Measurements from ENCODE around the gene CAPN10. TPM values are rescaled to one million over a fixed set of nuclear protein-coding genes. Genes with fewer than 3 reads are reported as not detected.
A peak's percentile ranks its signal among the peaks of the same experiment; 100 is the strongest.

The CAPN10 gene
- total and polyA plus RNA-seq, 3 experiments from 2014 or later, result 19.5 to 40.5 (median 36.1) TPM

- CTCF ChIA-PET, result interaction anchor here (1.4 kb wide), 1 partner anchor 62 kb away, joined by 3 read pairs; no protein-coding TSS in a partner anchor
- POLR2A ChIA-PET, result interaction anchor here (0.6 kb wide), 1 partner anchor 506 kb away, joined by 3 read pairs; no protein-coding TSS in a partner anchor
- peaks cover 58% of the 10 kb centered on the region for H3K4me1 ChIP-seq (ENCODE audit: insufficient read depth, low read length)
- no peak overlapping the region for H3K4me3 ChIP-seq (ENCODE audit: low read length)
- H3K4me3 Mint-ChIP-seq, result no peak overlapping the region
- H3K27ac Mint-ChIP-seq, result peak overlapping the region in 4 of 8 donors; percentile 36 to 88 (median 77)
- H3K36me3 ChIP-seq (ENCODE audit: insufficient read depth, low read length), result no peaks in the 10 kb centered on the region
- peaks cover 0 to 4% (median 0%) of the 10 kb centered on the region in 3 donors for H3K36me3 Mint-ChIP-seq
- no peaks in the 10 kb centered on the region for H3K9me3 ChIP-seq (ENCODE audit: low read length)
- H3K27ac ChIP-seq (ENCODE audit: low read depth, low read length), result no peak overlapping the region
- H3K27me3 Mint-ChIP-seq, result no peaks in the 10 kb centered on the region
- peaks cover 0 to 5% (median under 1%) of the 10 kb centered on the region in 5 donors for H3K9me3 Mint-ChIP-seq
- H3K27me3 ChIP-seq (ENCODE audit: insufficient read depth, low read length, poor library complexity, severe bottlenecking), result no peaks in the 10 kb centered on the region
- DNase-seq, result peak in 1 of 5 donors; percentile 36
- H3K4me1 Mint-ChIP-seq, result peaks cover 14 to 40% (median 26%) of the 10 kb centered on the region in 3 donors
Measured at GRCh38 chr2:240627736-240628506, 41.4 kb downstream of the CAPN10 start.

GRCh38 chr2:240628507-240628807, 41.9 kb downstream of the CAPN10 start:
- H3K27me3 ChIP-seq (ENCODE audit: insufficient read depth, low read length, poor library complexity, severe bottlenecking), result no peaks in the 10 kb centered on the region
- no peak overlapping the region for H3K4me3 ChIP-seq (ENCODE audit: low read length)
- Mint-ChIP-seq H3K36me3 (peaks cover 3 to 5% (median 4%) of the 10 kb centered on the region in 3 donors), H3K27ac (peak overlapping the region in 1 of 8 donors; percentile 68), H3K4me3 (no peak overlapping the region), H3K27me3 (no peaks in the 10 kb centered on the region), H3K9me3 (peaks cover 2 to 9% (median 6%) of the 10 kb centered on the region in 5 donors), H3K4me1 (peaks cover 10 to 35% (median 22%) of the 10 kb centered on the region in 3 donors)
- H3K27ac ChIP-seq (ENCODE audit: low read depth, low read length), result no peak overlapping the region
- H3K9me3 ChIP-seq (ENCODE audit: low read length), result no peaks in the 10 kb centered on the region
- peak in 1 of 5 donors; percentile 42 for DNase-seq
- POLR2A ChIA-PET, result no interaction called here
- no peaks in the 10 kb centered on the region for H3K36me3 ChIP-seq (ENCODE audit: insufficient read depth, low read length)
- CTCF ChIA-PET, result interaction anchor here (1.1 kb wide), 1 partner anchor 62 kb away, joined by 4 read pairs; no protein-coding TSS in a partner anchor
- H3K4me1 ChIP-seq (ENCODE audit: insufficient read depth, low read length), result peaks cover 53% of the 10 kb centered on the region

- peaks cover 4% of the 10 kb centered on the region for H3K9me3 ChIP-seq (ENCODE audit: low read length)
- peak in 1 of 5 donors; percentile 39 for DNase-seq
- H3K36me3 Mint-ChIP-seq, result peaks cover 5 to 7% (median 6%) of the 10 kb centered on the region in 3 donors
- peaks cover 47% of the 10 kb centered on the region for H3K4me1 ChIP-seq (ENCODE audit: insufficient read depth, low read length)
- peaks cover 4 to 11% (median 8%) of the 10 kb centered on the region in 5 donors for H3K9me3 Mint-ChIP-seq
- peak overlapping the region in 1 of 7 donors; percentile 32 for H3K4me3 Mint-ChIP-seq
- H3K27me3 ChIP-seq (ENCODE audit: insufficient read depth, low read length, poor library complexity, severe bottlenecking), result no peaks in the 10 kb centered on the region
- no peak overlapping the region for H3K4me3 ChIP-seq (ENCODE audit: low read length)
- no peaks in the 10 kb centered on the region for H3K27me3 Mint-ChIP-seq
- peaks cover 10 to 32% (median 20%) of the 10 kb centered on the region in 3 donors for H3K4me1 Mint-ChIP-seq
- no peak overlapping the region for H3K27ac ChIP-seq (ENCODE audit: low read depth, low read length)
- ChIA-PET POLR2A (no interaction called here), CTCF (interaction anchor here (1.1 kb wide), 1 partner anchor 62 kb away, joined by 4 read pairs; no protein-coding TSS in a partner anchor)
- no peaks in the 10 kb centered on the region for H3K36me3 ChIP-seq (ENCODE audit: insufficient read depth, low read length)
- peak overlapping the region in 1 of 8 donors; percentile 50 for H3K27ac Mint-ChIP-seq
Measured at GRCh38 chr2:240628808-240629618, 42.5 kb downstream of the CAPN10 start.

- Mint-ChIP-seq H3K4me3 (no peak overlapping the region), H3K9me3 (peaks cover 4 to 12% (median 8%) of the 10 kb centered on the region in 5 donors), H3K27ac (peak overlapping the region in 2 of 8 donors; percentile 50 to 90), H3K36me3 (peaks cover 5 to 9% (median 6%) of the 10 kb centered on the region in 3 donors), H3K4me1 (peaks cover 9 to 26% (median 16%) of the 10 kb centered on the region in 3 donors), H3K27me3 (no peaks in the 10 kb centered on the region)
- ChIA-PET POLR2A (no interaction called here), CTCF (interaction anchor here (1.1 kb wide), 1 partner anchor 63 kb away, joined by 4 read pairs; no protein-coding TSS in a partner anchor)
- Histone ChIP-seq H3K4me1 (ENCODE audit: insufficient read depth, low read length) (peaks cover 41% of the 10 kb centered on the region), H3K9me3 (ENCODE audit: low read length) (peaks cover 4% of the 10 kb centered on the region), H3K27me3 (ENCODE audit: insufficient read depth, low read length, poor library complexity, severe bottlenecking) (no peaks in the 10 kb centered on the region), H3K27ac (ENCODE audit: low read depth, low read length) (no peak overlapping the region), H3K36me3 (ENCODE audit: insufficient read depth, low read length) (no peaks in the 10 kb centered on the region), H3K4me3 (ENCODE audit: low read length) (no peak overlapping the region)
- no peak for DNase-seq
Measured at GRCh38 chr2:240629619-240629967, 43.1 kb downstream of the CAPN10 start.

GRCh38 chr2:240629968-240630770, 43.6 kb downstream of the CAPN10 start:
- Histone ChIP-seq H3K9me3 (ENCODE audit: low read length) (peaks cover 4% of the 10 kb centered on the region), H3K27me3 (ENCODE audit: insufficient read depth, low read length, poor library complexity, severe bottlenecking) (no peaks in the 10 kb centered on the region), H3K4me3 (ENCODE audit: low read length) (no peak overlapping the region), H3K27ac (ENCODE audit: low read depth, low read length) (no peak overlapping the region), H3K4me1 (ENCODE audit: insufficient read depth, low read length) (peaks cover 35% of the 10 kb centered on the region), H3K36me3 (ENCODE audit: insufficient read depth, low read length) (no peaks in the 10 kb centered on the region)
- Mint-ChIP-seq H3K4me3 (peak overlapping the region in 1 of 7 donors; percentile 54), H3K4me1 (peaks cover 4 to 21% (median 10%) of the 10 kb centered on the region in 3 donors), H3K27ac (peak overlapping the region in 1 of 8 donors; percentile 90), H3K36me3 (peaks cover 5 to 9% (median 6%) of the 10 kb centered on the region in 3 donors), H3K27me3 (no peaks in the 10 kb centered on the region), H3K9me3 (peaks cover 4 to 15% (median 10%) of the 10 kb centered on the region in 5 donors)
- DNase-seq, result peak in 1 of 5 donors; percentile 42
- POLR2A ChIA-PET, result no interaction called here
- CTCF ChIA-PET, result no interaction called here

GRCh38 chr2:240630771-240631547, 44.4 kb downstream of the CAPN10 start:
- no peaks in the 10 kb centered on the region for H3K27me3 Mint-ChIP-seq
- CTCF ChIA-PET, result no interaction called here

More at GRCh38 chr2:240630771-240631547, 44.4 kb downstream of the CAPN10 start:
- H3K4me3 ChIP-seq (ENCODE audit: low read length), result no peak overlapping the region
- H3K27ac ChIP-seq (ENCODE audit: low read depth, low read length), result no peak overlapping the region
- POLR2A ChIA-PET, result no interaction called here
- peaks cover 4 to 15% (median 10%) of the 10 kb centered on the region in 5 donors for H3K9me3 Mint-ChIP-seq
- H3K9me3 ChIP-seq (ENCODE audit: low read length), result peaks cover 4% of the 10 kb centered on the region
- peaks cover 28% of the 10 kb centered on the region for H3K4me1 ChIP-seq (ENCODE audit: insufficient read depth, low read length)
- H3K4me3 Mint-ChIP-seq, result no peak overlapping the region
- no peak overlapping the region for H3K27ac Mint-ChIP-seq
- H3K27me3 ChIP-seq (ENCODE audit: insufficient read depth, low read length, poor library complexity, severe bottlenecking), result no peaks in the 10 kb centered on the region
- H3K36me3 Mint-ChIP-seq, result peaks cover 5 to 9% (median 6%) of the 10 kb centered on the region in 3 donors
- DNase-seq, result no peak
- H3K36me3 ChIP-seq (ENCODE audit: insufficient read depth, low read length), result no peaks in the 10 kb centered on the region
- peaks cover 0 to 15% (median 8%) of the 10 kb centered on the region in 3 donors for H3K4me1 Mint-ChIP-seq

Measured in CD8-positive, alpha-beta memory T cell (primary cell).